GM12875 (cell line): Measurements from ENCODE around the gene REPS1.

Source experiments
- H3K4me3 ChIP-seq: one replicate; pipeline ENCODE4 v1.5.1; 2011; ENCODE audit warnings: low read depth, low read length, control low read depth
- CTCF ChIP-seq: IDR thresholded peaks from 2 replicates; pipeline ENCODE4 v1.5.1; 2011; ENCODE audit warnings: low read depth, mild to moderate bottlenecking, control low read depth, inconsistent platforms, low read length, moderate library complexity, borderline replicate concordance; ENCODE audit not compliant: insufficient read depth

REPS1 gene

DNA sequence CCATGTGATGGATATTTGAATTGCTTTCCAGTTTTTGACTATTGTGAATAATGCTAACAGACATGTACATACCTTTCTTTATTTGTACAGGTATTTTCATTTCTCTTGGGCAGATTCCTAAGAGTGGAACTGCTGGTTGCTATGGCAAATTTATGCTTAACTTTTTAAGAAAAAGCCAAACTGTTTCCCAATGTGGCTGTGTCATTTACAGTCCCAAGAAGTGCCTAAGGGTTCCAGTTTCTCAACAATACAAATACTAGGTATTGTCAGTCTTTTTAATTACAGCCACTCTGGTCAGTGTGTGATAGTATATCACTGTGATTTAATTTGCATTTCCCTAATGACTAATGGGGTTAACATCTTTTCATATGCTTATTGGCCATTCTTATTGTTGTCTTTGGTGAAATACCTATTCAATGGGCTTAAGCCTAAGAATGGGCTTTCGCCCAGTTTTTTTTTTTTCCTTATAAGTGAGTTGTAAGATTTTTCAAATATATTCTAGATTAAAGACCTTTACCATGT, 10.3 kb downstream of the REPS1 start:
- H3K4me3 ChIP-seq = no peak overlapping the region
- TF ChIP-seq CTCF = no peak

DNA sequence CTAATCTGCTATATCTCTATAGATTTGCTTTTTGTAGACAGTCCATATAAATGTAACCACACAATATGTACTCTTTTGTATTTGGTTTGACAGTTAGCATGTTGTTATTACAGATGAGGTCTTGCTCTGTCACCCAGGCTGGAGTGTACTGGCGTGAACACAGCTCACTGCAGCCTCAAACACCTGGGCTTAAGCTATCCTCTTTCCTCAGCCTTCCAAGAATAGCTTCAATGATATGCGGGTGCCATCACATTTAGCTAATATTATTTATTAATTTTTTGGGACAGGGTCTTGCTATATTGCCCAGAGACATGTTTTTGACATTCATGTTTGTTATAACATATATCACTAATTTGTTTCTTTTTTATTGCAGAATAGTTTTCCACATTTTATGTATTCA, 10.8 kb downstream of the REPS1 start:
- no peak for TF ChIP-seq CTCF
- no peak overlapping the region for H3K4me3 ChIP-seq

- H3K4me3 ChIP-seq = no peak overlapping the region
- TF ChIP-seq CTCF = no peak
Observed at GRCh38 chr6:138975815-138976214, 12.2 kb downstream of the REPS1 start.

DNA sequence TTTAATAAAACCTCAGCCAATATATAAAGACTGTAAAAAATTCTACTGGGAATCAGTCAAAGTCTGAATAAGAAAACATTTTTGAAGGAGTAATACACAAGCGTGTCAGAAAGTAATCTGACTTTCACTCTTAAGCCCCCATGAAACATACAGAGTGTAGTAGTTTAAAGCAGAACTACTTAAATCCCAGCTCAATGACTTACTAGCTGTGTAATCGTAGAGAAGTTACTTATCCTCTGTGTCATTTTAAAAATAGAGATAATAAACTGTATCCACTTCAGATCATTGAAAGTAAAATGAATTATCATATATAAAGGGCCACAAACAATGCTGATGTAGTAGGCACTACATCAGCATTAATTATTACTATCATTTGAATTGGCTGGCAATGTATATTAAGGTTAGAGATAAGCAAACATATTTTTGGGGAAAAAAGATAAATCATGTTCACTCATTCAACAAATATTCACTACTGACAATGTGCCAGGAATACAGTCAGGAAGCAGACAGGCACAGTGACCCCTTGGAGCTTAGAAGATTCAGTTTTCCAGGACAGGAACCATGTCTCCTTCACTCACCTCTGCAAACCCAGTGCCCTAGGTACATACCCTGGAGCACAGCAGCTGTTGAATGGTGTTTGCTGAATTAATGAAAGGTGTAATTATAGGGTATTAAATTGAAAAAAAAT, 14.4 kb downstream of the REPS1 start:
- no peak overlapping the region for H3K4me3 ChIP-seq
- TF ChIP-seq CTCF = no peak

DNA sequence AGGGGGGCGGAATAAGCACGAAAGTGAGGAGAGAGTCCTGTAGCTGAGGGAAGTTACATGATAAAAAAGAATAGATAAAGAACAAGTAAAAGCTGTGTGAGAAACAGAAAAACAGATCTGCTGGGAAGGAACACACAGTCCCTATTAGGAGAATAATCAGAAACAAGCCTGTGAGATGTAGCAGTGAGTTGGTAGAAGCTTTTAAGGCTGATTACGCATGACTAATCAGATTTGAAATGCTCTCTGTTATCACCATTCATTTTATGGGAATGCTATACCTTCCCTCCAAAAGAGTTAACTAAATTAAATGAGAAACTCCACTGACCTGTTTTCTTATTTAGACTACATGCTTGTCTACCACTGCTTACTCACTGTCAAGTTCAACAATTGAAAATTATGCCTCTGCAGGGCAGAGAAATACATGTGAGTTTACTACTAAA, 15.8 kb downstream of the REPS1 start:
- TF ChIP-seq CTCF = no peak

DNA sequence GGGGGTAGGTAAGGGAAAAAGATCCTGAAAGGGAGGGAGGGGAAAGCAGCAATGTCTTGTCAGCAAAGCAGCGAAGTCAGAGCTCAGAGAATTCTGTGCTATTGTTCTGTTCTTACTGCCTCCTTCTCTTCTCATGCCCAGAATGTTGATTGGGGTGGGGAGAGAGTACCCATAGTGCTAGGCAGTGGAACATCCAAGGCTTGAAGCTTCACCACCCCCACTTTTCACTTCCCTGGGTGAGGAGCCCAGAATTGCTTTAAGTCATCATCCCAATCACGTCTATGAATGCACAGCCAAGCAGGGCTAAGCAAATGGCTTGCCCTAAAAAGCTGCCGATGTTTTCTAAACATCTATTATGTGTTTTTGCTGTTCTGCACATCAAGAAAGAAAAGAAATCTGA, 16.5 kb downstream of the REPS1 start:
- no peak for TF ChIP-seq CTCF
- no peak overlapping the region for H3K4me3 ChIP-seq

More for the DNA sequence above, 15.8 kb downstream of the REPS1 start:
- H3K4me3 ChIP-seq = no peak overlapping the region

DNA sequence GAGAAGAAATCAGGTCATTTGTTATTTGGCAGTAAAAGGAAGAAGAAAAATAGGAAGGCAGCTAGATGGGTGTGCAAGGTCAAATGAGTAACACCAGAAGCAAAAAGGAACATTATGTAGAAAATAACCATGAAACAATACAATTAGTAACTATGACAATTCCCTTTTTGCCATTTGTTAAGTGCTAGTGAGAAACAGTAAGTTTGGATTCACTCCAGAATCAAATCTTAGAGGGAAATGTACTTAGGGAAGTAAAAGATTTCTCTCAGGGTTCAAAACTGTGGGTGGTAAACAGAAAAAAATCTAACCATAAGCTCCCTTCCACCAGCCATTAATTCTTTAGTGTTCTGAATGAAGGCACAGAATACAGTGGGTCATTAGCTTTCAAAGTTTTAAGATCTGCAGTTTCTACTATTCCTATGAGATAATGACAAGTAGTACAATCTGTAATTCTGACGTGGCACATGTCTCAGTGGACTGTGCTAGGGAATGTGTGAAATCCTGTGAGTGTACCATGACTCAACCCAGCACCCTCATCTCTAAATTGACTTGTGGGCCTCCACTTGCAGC, 17.1 kb downstream of the REPS1 start:
- no peak for TF ChIP-seq CTCF
- H3K4me3 ChIP-seq = no peak overlapping the region
